Spleen (tissue), 7 donors: ENCODE data around the gene SYK.

ENCODE experiments used
- POLR2A ChIP-seq, 3 donors: fragments of 450-650 bp; IDR thresholded peaks; one replicate each; pipeline ENCODE4 v1.5.1; 2017; ENCODE audit warnings: antibody characterized with exemption in 3 of 3, mild to moderate bottlenecking in 1 of 3
- POLR2AphosphoS5 ChIP-seq, 3 donors: sonication (generic); formaldehyde crosslinking; IDR thresholded peaks; one replicate each; pipeline ENCODE4 v1.5.1; 2017; ENCODE audit warnings: antibody characterized with exemption in 3 of 3
- TF ChIP-seq, protein P1 (sequence below), 11 experiments: fragments of 200-600 bp in 7 of 11; fragments of 450-650 bp in 4 of 11; sonication (generic) in 4 of 11; IDR thresholded peaks in 8 of 11; conservative IDR thresholded peaks in 3 of 11; 1 replicate in 7 of 11; 2 replicates in 4 of 11; pipeline versions ENCODE4 v1.4.0 to v1.8.0; 2016 to 2021; ENCODE audit warnings: antibody characterized with exemption in 11 of 11, inconsistent platforms in 4 of 11, mild to moderate bottlenecking in 1 of 11
- donor health status: DM: no; HTN: no; CAD: no; lungs with moderate emphysema.
- donor health status: DM: no; HTN: no; CAD: no.
- donor health status: DM: no; HTN: no; CAD: no.

DNA sequence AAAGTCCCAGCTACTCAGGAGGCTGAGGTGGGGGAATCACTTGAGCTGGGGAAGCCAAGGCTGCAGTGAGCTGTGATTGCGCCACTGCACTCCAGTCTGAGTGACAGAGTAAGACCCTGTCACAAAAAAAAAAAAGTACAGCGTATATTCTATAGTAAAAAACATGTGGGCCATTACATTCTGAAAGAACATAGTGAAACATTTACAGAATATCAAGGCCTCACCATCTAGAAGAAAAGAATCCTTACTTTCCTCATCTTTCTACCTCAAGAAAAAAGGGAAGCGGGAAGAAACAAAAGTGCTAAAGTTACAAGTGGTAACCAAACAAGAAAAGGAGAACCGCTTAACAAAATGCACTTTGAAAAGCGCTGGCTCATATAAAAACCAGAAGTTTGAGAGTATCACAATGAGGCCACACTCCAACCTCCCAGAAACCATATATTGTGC is 5.7 kb upstream of the SYK start:
- TF ChIP-seq POLR2A (IDR thresholded peaks at IDR 0.05) = no peak
- TF ChIP-seq, protein P1, sequence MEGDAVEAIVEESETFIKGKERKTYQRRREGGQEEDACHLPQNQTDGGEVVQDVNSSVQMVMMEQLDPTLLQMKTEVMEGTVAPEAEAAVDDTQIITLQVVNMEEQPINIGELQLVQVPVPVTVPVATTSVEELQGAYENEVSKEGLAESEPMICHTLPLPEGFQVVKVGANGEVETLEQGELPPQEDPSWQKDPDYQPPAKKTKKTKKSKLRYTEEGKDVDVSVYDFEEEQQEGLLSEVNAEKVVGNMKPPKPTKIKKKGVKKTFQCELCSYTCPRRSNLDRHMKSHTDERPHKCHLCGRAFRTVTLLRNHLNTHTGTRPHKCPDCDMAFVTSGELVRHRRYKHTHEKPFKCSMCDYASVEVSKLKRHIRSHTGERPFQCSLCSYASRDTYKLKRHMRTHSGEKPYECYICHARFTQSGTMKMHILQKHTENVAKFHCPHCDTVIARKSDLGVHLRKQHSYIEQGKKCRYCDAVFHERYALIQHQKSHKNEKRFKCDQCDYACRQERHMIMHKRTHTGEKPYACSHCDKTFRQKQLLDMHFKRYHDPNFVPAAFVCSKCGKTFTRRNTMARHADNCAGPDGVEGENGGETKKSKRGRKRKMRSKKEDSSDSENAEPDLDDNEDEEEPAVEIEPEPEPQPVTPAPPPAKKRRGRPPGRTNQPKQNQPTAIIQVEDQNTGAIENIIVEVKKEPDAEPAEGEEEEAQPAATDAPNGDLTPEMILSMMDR (IDR thresholded peaks at IDR 0.05 in 8 of 11, conservative IDR thresholded peaks at IDR 0.05 in 3 of 11) = no peak
- TF ChIP-seq POLR2AphosphoS5 (IDR thresholded peaks at IDR 0.05) = no peak
